Gastroesophageal sphincter (tissue), 3 donors: ENCODE data around the gene GGCT.

Experiments used
- EP300 ChIP-seq: sonication (generic); formaldehyde crosslinking; IDR thresholded peaks from one replicate; pipeline ENCODE4 v1.6.1; 2017; ENCODE audit warnings: antibody characterized with exemption, mild to moderate bottlenecking
- POLR2A ChIP-seq, 2 donors: fragments of 450-650 bp; IDR thresholded peaks; one replicate each; pipeline ENCODE4 v1.6.1; 2017; ENCODE audit warnings: antibody characterized with exemption in 2 of 2, mild to moderate bottlenecking in 2 of 2, moderate library complexity in 1 of 2
- POLR2AphosphoS5 ChIP-seq: sonication (generic); formaldehyde crosslinking; IDR thresholded peaks from one replicate; pipeline ENCODE4 v1.6.1; 2017; ENCODE audit warnings: antibody characterized with exemption
- TF ChIP-seq, protein P1 (sequence below), 4 experiments: fragments of 200-600 bp in 2 of 4; fragments of 450-650 bp in 2 of 4; sonication (generic) in 1 of 4; IDR thresholded peaks; one replicate each; pipeline ENCODE4 v1.5.1; 2017 to 2019; ENCODE audit warnings: antibody characterized with exemption in 4 of 4, mild to moderate bottlenecking in 2 of 4, moderate library complexity in 2 of 4

DNA sequence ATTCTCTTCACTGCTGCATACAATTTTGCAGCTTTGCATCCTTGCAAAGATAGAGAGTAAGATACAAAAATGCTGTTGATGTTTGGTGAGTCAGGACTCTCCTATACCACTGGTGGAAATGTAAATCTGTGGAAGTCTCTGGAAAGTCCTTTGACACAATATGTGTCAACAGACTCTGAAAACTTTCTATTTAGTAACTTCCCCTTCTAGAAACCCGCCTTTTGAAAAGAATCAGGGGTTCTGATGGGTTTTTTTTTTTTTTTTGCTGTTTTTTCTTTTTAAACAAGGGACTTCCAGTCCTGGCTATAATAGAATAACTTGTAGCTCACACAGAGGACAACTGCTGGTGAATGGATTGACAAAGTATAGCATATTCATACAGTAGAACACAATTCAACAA lies 42.5 kb downstream of the GGCT start:
- no peak for TF ChIP-seq POLR2A (IDR thresholded peaks at IDR 0.05)
- TF ChIP-seq, protein P1, sequence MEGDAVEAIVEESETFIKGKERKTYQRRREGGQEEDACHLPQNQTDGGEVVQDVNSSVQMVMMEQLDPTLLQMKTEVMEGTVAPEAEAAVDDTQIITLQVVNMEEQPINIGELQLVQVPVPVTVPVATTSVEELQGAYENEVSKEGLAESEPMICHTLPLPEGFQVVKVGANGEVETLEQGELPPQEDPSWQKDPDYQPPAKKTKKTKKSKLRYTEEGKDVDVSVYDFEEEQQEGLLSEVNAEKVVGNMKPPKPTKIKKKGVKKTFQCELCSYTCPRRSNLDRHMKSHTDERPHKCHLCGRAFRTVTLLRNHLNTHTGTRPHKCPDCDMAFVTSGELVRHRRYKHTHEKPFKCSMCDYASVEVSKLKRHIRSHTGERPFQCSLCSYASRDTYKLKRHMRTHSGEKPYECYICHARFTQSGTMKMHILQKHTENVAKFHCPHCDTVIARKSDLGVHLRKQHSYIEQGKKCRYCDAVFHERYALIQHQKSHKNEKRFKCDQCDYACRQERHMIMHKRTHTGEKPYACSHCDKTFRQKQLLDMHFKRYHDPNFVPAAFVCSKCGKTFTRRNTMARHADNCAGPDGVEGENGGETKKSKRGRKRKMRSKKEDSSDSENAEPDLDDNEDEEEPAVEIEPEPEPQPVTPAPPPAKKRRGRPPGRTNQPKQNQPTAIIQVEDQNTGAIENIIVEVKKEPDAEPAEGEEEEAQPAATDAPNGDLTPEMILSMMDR (IDR thresholded peaks at IDR 0.05), result no peak
- TF ChIP-seq EP300, result no peak
- TF ChIP-seq POLR2AphosphoS5, result no peak
